GM18951 (cell line): ENCODE measurements around the gene CELA2A.
"Not testable (repeated sequence)": the region's sequence is repeated elsewhere in the genome, so short reads cannot be mapped to it uniquely, and the experiment has no call there.

Experiments used
- POLR2A ChIP-seq: IDR thresholded peaks from 4 replicates; pipeline ENCODE4 v1.6.1; 2011; ENCODE audit warnings: mild to moderate bottlenecking; ENCODE audit not compliant: insufficient read length, insufficient read depth; ENCODE audit errors: extremely low read depth
- in situ Hi-C: fragments of 300-500 bp; cut with MboI; formaldehyde crosslinking; loops from one replicate; pipeline ENCODE4 v1.12.0; 2022; ENCODE audit warnings: low sequenced_read_pairs, mixed read lengths, inconsistent platforms; ENCODE audit not compliant: unreplicated experiment

Gene CELA2A

DNA sequence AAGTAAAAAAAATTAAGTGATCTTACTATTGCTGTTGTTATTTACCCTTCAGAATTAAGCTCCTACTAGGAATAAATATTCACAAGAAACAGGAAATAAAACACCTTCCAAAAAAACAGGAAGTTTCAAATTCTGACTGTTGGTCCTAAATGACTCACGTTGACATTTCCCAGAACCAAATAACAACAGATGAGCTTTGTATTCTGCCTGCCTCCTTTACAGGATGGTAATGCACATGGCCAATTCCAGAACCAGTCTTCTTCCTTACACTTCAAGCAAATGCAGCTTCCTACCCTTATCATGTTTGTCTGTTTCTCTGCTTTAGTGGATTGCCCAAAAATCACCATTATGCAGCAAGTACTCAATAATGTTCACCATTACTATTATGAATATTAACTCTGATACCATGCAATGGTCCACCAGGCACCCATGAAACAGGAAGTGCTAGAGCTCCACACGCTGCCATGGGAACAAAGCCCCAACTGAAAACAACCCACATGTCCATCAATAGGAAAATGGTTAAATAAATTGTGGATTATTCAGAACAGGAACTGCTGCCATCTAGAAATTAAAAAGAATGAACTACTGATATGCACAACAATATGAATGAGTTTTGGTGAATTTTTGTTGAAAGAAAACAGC is 58.6 kb downstream of the CELA2A start:
- no peak for TF ChIP-seq POLR2A
- in situ Hi-C loops, result no loop called here

DNA sequence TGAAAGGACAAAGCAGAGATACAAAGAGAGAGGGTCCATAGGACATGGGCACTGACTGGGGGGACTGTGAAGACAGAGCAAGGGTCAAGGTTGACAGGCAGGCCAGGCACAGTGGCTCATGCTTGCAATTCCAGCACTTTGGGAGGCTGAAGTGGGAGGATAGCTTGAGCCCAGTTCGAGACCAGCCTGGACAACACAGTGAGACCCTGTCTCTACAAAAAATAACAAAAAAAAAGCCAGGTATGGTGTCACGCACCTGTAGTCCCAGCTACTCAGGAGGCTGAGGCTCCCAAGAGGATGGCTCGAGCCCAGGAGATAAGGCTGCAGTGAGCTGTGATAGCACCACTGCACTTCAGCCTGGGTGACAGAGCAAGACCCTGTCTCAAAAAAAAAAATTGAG is 63.1 kb downstream of the CELA2A start:
- no peak for TF ChIP-seq POLR2A
- in situ Hi-C loops, result no loop called here

DNA sequence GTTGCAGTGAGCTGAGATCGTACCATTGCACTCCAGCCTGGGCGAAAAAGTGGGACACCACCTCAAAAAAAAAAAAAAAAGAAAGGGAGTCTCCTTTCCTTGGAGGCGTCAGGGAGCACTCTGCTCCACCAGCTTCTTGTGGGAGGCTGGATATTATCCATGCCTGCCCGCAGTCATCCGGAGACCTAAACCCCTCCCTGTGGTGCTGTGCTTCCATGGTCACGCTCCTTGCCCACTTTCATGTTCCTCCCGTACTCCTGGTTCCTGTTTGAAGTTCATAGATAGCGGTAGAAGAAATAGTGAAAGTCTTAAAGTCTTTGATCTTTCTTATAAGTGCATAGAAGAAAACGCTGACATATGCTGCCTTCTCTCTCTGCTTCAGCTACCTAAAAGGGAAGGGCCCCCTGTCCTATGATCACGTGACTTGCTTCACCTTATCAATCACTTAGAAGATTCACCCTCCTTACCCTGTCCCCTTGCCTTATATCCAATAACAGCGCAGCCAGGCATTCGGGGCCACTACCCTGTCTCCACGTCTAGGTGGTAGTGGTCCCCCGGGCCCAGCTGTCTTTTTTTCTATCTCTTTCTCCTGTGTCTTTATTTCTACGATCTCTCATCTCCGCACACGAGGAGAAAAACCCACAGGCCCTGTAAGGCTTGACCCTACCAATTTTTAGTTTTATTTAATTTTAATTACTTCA is 64.8 kb downstream of the CELA2A start:
- in situ Hi-C loops, result not testable (repeated sequence)
